ENCODE measurements around the gene CYTIP. TPM values are rescaled to one million over a fixed set of nuclear protein-coding genes. Genes with fewer than 3 reads are reported as not detected.
A peak's percentile ranks its signal among the peaks of the same experiment; 100 is the strongest.
"Not testable (repeated sequence)": the region's sequence is repeated elsewhere in the genome, so short reads cannot be mapped to it uniquely, and the experiment has no call there.

The CYTIP gene
- total RNA-seq, 2 experiments from 2014 or later: 233 to 238 TPM

DNA sequence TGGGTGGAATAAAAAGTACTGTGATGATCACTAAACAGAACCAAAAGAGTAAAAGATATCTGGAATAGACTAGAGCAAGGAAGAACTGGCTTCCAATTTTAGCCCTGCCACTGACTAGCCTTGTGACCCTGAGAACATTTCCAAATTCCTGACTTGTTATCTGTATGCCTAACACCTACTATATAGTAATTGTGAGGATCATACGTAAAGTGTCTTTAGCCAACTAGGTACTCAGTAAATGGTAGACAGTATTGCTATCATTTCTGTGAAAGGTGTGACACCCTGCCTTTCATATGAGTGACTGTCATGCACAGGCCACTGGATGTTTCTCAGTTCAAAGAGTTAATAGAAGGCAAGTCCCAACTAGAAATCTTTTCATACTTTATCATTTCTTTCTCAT lies 29.8 kb downstream of the CYTIP start:
- no peak for DNase-seq
- peaks cover 73% of the 10 kb centered on the region for H3K4me1 Mint-ChIP-seq
- ATAC-seq (ENCODE audit: low read depth): peak; percentile 41

DNA sequence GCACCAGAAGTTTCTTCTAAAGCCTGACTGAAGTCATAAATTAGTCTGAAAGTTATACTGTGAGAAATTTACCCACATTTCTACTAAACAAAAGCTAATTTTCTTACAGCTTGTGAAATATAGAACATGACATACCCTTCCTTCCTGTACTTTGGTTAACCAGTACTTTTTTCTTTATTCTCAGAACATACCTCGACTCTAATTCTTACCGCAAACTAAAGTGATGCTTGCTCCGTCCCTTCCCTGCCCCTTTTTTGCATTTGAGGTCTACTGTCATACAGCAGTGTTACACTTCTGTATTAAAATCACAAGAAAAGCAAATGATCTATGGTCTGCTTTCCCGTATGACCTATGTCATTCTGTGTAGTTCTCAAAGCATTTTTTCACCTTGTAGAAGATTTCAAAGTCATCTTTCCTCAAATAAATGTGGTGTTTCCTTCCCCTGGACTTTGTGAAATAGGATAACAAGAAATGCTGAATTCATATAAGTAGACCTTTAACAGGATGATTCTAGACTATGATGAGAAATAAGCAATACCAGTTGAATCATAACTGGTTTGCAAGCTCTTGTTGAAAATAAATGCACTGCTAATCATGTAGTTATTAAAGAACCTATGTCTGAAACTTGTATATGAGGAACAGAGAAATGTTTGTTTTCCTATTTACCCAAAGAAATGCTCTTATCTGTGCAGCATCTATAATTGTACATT lies 30.4 kb downstream of the CYTIP start:
- Mint-ChIP-seq H3K36me3 (peaks cover 66% of the 10 kb centered on the region), H3K4me3 (peak overlapping the region; percentile 86), H3K4me1 (peaks cover 73% of the 10 kb centered on the region), H3K27ac (peak overlapping the region; percentile 98), H3K27me3 (no peaks in the 10 kb centered on the region), H3K9me3 (no peaks in the 10 kb centered on the region)
- POLR2A ChIA-PET: interaction anchor here (0.6 to 5.6 kb wide), 7 partner anchors 9 to 86 kb away, joined by 3 to 173 read pairs (median 5); partner anchors contain the start of gene CYTIP
- DNase-seq: no peak
- ATAC-seq (ENCODE audit: low read depth): peak; percentile 79

More for the DNA sequence above, 29.8 kb downstream of the CYTIP start:
- H3K9me3 Mint-ChIP-seq: no peaks in the 10 kb centered on the region
- H3K36me3 Mint-ChIP-seq: peaks cover 68% of the 10 kb centered on the region
- peak overlapping the region; percentile 98 for H3K27ac Mint-ChIP-seq
- POLR2A ChIA-PET: interaction anchor here (1.1 to 5.6 kb wide), 7 partner anchors 10 to 112 kb away, joined by 3 to 173 read pairs (median 5); partner anchors contain the start of gene CYTIP
- peak overlapping the region; percentile 86 for H3K4me3 Mint-ChIP-seq
- no peaks in the 10 kb centered on the region for H3K27me3 Mint-ChIP-seq

DNA sequence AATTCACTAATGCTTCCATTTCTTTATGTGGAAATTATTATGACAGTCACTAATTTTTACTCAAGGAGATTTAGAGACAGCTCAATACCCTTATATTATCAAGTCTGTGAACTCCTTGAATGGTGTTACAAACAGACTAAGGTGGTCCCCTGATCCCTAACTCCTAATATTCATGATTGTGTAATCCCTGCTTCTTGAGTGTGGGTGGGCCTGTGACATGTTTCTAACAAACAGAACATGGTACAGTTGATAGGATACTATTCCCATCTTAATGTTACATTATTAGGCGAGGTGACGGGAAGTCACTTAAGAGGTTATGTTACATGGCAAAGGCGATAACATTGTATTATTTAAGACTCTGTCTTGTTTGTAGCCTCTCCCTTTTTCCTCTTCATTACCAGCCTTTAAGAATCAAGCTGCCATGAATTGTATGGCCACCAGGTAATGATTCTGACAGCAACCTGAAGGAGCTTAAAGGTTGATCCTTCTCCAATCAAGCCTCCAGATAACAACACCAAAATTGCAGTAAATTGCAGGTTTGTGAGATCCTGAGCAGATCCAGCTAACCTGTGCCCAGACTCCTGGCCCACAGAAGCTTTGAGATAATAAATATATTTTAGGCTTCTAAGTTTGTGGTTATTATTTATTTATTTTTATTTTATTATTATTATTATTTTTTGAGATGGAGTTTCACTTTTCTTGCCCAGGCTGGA lies 32.1 kb downstream of the CYTIP start:
- Mint-ChIP-seq H3K4me1 (peaks cover 67% of the 10 kb centered on the region), H3K9me3 (no peaks in the 10 kb centered on the region), H3K36me3 (peaks cover 58% of the 10 kb centered on the region), H3K4me3 (no peak overlapping the region), H3K27me3 (no peaks in the 10 kb centered on the region), H3K27ac (peak overlapping the region; percentile 72)
- no peak for ATAC-seq (ENCODE audit: low read depth)
- POLR2A ChIA-PET: interaction anchor here (0.8 to 5.6 kb wide), 4 partner anchors 9 to 84 kb away, joined by 3 to 173 read pairs (median 4); partner anchors contain the start of gene CYTIP
- DNase-seq: no peak

DNA sequence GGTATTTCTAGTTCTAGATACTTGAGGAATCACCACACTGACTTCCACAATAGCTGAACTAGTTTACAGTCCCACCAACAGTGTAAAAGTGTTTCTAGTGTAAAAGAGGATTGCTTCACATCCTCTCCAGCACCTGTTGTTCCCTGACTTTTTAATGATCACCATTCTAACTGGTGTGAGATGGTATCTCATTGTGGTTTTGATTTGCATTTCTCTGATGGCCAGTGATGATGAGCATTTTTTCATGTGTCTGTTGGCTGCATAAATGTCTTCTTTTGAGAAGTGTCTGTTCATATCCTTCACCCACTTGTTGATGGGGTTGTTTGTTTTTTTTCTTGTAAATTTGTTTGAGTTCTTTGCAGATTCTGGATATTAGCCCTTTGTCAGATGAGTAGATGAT lies 38.5 kb downstream of the CYTIP start:
- H3K4me3 Mint-ChIP-seq: peak overlapping the region; percentile 29
- POLR2A ChIA-PET: interaction anchor here (1.1 to 2.1 kb wide), 2 partner anchors 15 to 32 kb away, joined by 3 to 7 read pairs; no protein-coding TSS in a partner anchor
- peaks cover 58% of the 10 kb centered on the region for H3K36me3 Mint-ChIP-seq
- not testable (repeated sequence) for DNase-seq; ATAC-seq (ENCODE audit: low read depth); H3K27me3 Mint-ChIP-seq
- H3K9me3 Mint-ChIP-seq: peaks cover 18% of the 10 kb centered on the region
- H3K4me1 Mint-ChIP-seq: peaks cover 58% of the 10 kb centered on the region
- H3K27ac Mint-ChIP-seq: peak overlapping the region; percentile 50

DNA sequence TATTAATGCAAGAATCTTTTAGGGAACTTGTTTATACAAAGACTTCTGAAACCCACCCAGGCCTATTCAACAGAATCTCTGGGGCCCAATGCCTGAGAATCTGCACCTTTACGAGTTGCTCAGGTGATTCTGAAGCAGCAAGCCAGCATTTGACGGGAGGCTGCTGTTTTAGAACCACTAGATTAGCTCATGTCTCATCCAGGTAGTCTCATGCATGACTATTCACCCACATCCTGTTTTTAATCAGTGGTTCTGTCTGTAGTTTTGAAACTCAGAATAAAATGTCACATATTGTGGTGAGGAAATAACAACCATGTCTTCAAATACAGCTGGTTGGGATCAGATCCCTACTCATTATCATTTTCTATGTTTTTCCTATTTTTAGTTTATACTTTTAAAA lies 39.5 kb downstream of the CYTIP start:
- Mint-ChIP-seq H3K4me3 (peak overlapping the region; percentile 52), H3K27me3 (no peaks in the 10 kb centered on the region), H3K4me1 (peaks cover 53% of the 10 kb centered on the region), H3K36me3 (peaks cover 60% of the 10 kb centered on the region), H3K27ac (peak overlapping the region; percentile 90), H3K9me3 (peaks cover 22% of the 10 kb centered on the region)
- peak; percentile 34 for DNase-seq
- peak; percentile 96 for ATAC-seq (ENCODE audit: low read depth)
- POLR2A ChIA-PET: interaction anchor here (0.9 to 2.7 kb wide), 17 partner anchors 9 to 77 kb away, joined by 3 to 20 read pairs (median 6); partner anchors contain the start of gene CYTIP

DNA sequence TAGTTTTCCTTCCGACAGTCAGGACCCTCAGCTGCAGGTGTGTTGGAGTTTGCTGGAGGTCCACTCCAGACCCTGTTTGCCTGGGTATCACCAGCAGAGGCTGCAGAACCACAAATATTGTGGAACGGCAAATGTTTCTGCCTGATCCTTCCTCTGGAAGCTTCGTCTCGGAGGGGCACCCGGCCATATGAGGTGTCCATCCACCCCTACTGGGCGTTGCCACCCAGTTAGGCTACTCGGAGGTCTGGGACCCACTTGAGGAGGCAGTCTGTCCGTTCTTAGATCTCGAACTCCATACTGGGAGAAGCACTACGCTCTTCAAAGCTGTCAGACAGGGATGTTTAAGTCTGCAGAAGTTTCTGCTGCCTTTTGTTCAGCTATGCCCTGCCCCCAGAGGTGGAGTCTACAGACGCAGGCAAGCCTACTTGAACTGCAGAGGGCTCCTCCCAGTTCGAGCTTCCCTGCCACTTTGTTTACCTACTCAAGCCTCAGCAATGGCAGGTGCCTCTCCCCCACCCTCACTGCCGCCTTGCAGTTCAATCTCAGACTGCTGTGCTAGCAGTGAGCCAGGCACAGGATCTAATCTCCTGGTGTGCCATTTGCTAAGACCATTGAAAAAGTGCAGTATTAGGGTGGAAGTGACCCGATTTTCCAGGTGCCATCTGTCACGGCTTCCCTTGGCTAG lies 40.9 kb downstream of the CYTIP start:
- H3K27me3 Mint-ChIP-seq: not testable (repeated sequence)

DNA sequence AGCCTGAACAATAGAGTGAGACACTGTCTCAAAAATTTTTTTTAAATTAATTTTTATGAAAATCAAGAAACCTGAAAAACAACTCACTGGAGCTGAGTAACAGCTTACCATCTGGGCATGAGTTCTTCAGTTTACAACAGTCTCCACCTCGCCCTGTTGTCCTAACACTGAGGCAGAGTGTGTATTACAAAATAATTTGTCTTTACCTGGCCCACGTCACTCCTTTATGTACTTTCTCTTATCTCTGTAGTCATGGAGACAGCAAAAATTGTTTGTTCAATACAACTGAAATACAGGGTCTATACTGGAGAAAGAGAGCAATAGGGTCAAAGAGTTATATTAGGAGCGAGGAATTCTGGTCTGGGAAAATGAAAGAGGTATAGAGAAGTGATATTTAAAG lies 48.1 kb downstream of the CYTIP start:
- no peak for ATAC-seq (ENCODE audit: low read depth)
- H3K4me3 Mint-ChIP-seq: no peak overlapping the region
- no peak overlapping the region for H3K27ac Mint-ChIP-seq
- no peak for DNase-seq
- H3K36me3 Mint-ChIP-seq: peaks cover 42% of the 10 kb centered on the region
- peaks cover 21% of the 10 kb centered on the region for H3K9me3 Mint-ChIP-seq
- POLR2A ChIA-PET: no interaction called here
- peaks cover 2% of the 10 kb centered on the region for H3K4me1 Mint-ChIP-seq
- H3K27me3 Mint-ChIP-seq: no peaks in the 10 kb centered on the region

More for the DNA sequence above, 40.9 kb downstream of the CYTIP start:
- H3K4me1 Mint-ChIP-seq: peaks cover 45% of the 10 kb centered on the region
- H3K9me3 Mint-ChIP-seq: peaks cover 25% of the 10 kb centered on the region
- POLR2A ChIA-PET: interaction anchor here (1.6 to 2.7 kb wide), 6 partner anchors 10 to 75 kb away, joined by 5 to 20 read pairs (median 10); partner anchors contain the start of gene CYTIP
- H3K4me3 Mint-ChIP-seq: peak overlapping the region; percentile 12
- peak overlapping the region; percentile 90 for H3K27ac Mint-ChIP-seq
- peaks cover 63% of the 10 kb centered on the region for H3K36me3 Mint-ChIP-seq
- DNase-seq; ATAC-seq (ENCODE audit: low read depth): not testable (repeated sequence)

DNA sequence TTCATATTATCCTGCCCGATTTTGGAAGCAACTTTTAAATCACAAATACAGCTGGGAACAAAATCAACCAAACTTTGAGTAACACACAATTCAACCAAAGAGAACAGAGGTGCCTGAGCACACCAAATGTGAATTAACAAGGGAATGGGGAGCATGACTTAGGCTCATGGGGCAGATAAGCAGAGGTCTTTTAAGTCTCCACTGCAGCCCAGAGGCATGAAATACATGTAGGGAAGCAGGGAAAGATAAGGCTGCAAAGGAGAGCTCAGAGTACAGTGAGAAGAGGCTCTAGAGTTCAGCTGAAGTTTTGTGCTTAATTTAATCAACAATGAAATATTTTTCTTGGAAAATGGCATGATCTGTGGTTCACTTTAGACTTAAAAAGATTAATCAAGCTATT lies 49.0 kb downstream of the CYTIP start:
- Mint-ChIP-seq H3K4me1 (no peaks in the 10 kb centered on the region), H3K4me3 (no peak overlapping the region), H3K9me3 (peaks cover 16% of the 10 kb centered on the region), H3K27me3 (no peaks in the 10 kb centered on the region), H3K27ac (no peak overlapping the region), H3K36me3 (peaks cover 39% of the 10 kb centered on the region)
- POLR2A ChIA-PET: no interaction called here
- DNase-seq (no peak), ATAC-seq (ENCODE audit: low read depth) (no peak)

DNA sequence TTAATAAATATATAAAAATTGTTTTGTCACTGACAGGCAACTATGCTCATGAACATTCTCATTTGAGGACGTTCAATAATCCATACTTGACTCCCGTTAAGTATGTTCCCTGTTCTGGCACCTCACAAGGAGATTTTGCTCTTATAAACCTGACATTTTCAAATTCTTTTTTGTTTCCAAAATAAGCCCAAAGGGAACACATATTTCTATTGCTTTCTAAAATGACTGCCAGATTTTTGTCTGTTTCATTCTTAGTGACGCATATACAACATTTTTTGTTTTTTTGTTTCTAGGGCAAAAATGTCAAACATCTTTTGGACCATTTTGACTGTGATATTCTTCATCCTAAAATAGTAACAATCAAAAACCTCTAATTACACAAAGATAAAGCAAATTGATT lies 50.5 kb downstream of the CYTIP start:
- POLR2A ChIA-PET: no interaction called here
- Mint-ChIP-seq H3K4me1 (peaks cover 6% of the 10 kb centered on the region), H3K4me3 (no peak overlapping the region), H3K9me3 (peaks cover 22% of the 10 kb centered on the region), H3K36me3 (peaks cover 38% of the 10 kb centered on the region), H3K27me3 (no peaks in the 10 kb centered on the region), H3K27ac (no peak overlapping the region)
- ATAC-seq (ENCODE audit: low read depth): no peak
- no peak for DNase-seq

DNA sequence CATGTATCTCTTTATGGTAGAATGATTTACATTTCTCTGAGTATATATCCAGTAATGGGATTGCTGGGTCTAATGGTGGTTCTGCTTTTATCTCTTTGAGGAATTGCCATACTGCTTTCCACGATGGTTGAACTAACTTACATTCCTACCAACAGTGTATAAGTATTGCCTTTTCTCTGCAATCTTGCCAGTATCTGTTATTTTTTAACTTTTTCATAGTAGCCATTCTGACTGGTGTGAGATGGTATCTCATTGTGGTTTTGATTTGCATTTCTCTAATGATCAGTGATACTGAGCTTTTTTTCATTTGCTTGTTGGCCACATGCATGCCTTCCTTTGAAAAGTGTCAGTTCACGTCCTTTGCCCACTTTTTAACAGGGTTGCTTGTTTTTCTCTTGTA lies 55.1 kb downstream of the CYTIP start:
- POLR2A ChIA-PET: interaction anchor here (0.8 kb wide), 1 partner anchor 16 kb away, joined by 3 read pairs; no protein-coding TSS in a partner anchor

DNA sequence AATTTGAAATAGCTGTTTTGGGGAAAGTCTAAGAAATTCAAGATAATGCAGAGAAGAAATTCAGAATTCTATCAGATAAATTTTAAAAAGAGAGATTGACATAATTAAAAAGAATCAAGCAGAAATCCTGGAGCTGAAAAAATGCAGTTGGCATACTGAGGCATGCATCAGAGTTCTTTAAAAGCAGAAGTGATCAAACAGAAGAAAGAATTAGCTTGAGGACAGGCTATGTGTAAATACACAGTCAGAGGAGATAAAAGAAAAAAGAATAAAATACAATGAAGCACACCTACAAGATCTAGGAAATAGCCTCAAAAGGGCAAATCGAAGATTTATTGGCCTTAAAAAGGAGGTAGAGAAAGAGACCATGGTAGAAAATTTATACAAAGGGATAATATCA lies 57.1 kb downstream of the CYTIP start:
- no peak for DNase-seq
- H3K4me3 Mint-ChIP-seq: no peak overlapping the region
- peaks cover 22% of the 10 kb centered on the region for H3K9me3 Mint-ChIP-seq
- H3K4me1 Mint-ChIP-seq: peaks cover 20% of the 10 kb centered on the region
- H3K36me3 Mint-ChIP-seq: peaks cover 36% of the 10 kb centered on the region
- H3K27me3 Mint-ChIP-seq: no peaks in the 10 kb centered on the region
- no peak for ATAC-seq (ENCODE audit: low read depth)
- POLR2A ChIA-PET: no interaction called here
- H3K27ac Mint-ChIP-seq: no peak overlapping the region

More for the DNA sequence above, 55.1 kb downstream of the CYTIP start:
- H3K27ac Mint-ChIP-seq: no peak overlapping the region
- no peaks in the 10 kb centered on the region for H3K27me3 Mint-ChIP-seq
- no peak for DNase-seq
- peaks cover 28% of the 10 kb centered on the region for H3K9me3 Mint-ChIP-seq
- H3K4me3 Mint-ChIP-seq: no peak overlapping the region
- peaks cover 20% of the 10 kb centered on the region for H3K4me1 Mint-ChIP-seq
- no peak for ATAC-seq (ENCODE audit: low read depth)
- H3K36me3 Mint-ChIP-seq: peaks cover 42% of the 10 kb centered on the region

DNA sequence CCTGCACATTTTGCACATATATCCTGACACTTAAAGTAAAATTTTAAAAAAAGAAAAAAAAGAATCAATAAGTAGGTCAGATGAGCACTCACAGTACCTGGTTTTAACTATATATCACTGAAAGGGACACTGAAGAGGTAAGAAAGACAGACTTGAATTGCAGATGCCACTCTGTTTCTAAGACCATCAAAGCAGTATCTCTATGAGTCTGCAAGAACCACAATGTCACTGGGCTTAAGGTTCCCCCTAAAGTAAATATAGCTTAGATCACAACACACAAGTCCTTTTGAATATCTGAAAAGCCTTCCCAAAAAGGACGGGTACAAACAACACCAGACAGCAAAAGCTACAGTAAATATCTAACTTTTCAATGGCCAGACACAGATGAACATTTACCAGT lies 57.6 kb downstream of the CYTIP start:
- H3K27ac Mint-ChIP-seq: peak overlapping the region; percentile 19
- H3K9me3 Mint-ChIP-seq: peaks cover 20% of the 10 kb centered on the region
- ATAC-seq (ENCODE audit: low read depth) (no peak), DNase-seq (no peak)
- H3K4me1 Mint-ChIP-seq: peaks cover 20% of the 10 kb centered on the region
- peaks cover 35% of the 10 kb centered on the region for H3K36me3 Mint-ChIP-seq
- POLR2A ChIA-PET: interaction anchor here (0.6 kb wide), 1 partner anchor 20 kb away, joined by 3 read pairs; no protein-coding TSS in a partner anchor
- H3K27me3 Mint-ChIP-seq: no peaks in the 10 kb centered on the region
- no peak overlapping the region for H3K4me3 Mint-ChIP-seq

DNA sequence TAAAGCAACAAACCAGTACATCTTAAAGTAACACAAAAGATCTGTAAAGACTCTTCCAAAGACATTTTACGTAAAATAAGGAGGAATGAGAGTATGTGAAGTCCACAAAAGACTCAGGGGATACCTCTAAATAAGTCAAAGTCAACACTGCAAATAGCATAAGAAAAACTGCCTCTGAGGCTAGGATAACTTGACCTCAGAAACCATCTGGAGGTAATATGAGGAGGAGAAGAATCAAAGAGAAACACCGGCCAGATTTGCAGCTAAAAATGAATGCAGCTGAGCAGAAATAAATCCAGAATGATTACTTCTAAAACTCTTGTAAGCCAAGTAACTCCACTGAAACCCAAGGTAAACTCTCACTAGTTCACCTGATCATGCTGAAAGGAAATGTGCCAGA lies 66.0 kb downstream of the CYTIP start:
- Mint-ChIP-seq H3K27me3 (no peaks in the 10 kb centered on the region), H3K36me3 (peaks cover 47% of the 10 kb centered on the region), H3K4me1 (peaks cover 5% of the 10 kb centered on the region), H3K4me3 (no peak overlapping the region), H3K27ac (no peak overlapping the region), H3K9me3 (peaks cover 28% of the 10 kb centered on the region)
- ATAC-seq (ENCODE audit: low read depth) (no peak), DNase-seq (no peak)
- POLR2A ChIA-PET: no interaction called here
